Measurements from ENCODE around the gene PRDM16. TPM values are rescaled to one million over a fixed set of nuclear protein-coding genes. Genes with fewer than 3 reads are reported as not detected.

PRDM16 gene
- polyA plus RNA-seq, 2 of the 4 experiments (the other 2 are of a cell fraction): 0.03 to 0.35 TPM

- no peak overlapping the region for H3K4me3 ChIP-seq
- CTCF ChIA-PET: interaction anchor here (1.6 to 2.2 kb wide), 2 partner anchors 11 to 73 kb away, joined by 5 to 7 read pairs; no protein-coding TSS in a partner anchor
- 50% methylated on average over 10 of the region's 20 CpGs for WGBS (ENCODE audit: missing lambda C conversion rate)
- H3K4me1 ChIP-seq: no peaks in the 10 kb centered on the region
- TF ChIP-seq MYC (IDR thresholded peaks at IDR 0.05; ENCODE audit: borderline replicate concordance, low read length) (no peak), CHD4 (IDR thresholded peaks at IDR 0.05; ENCODE audit: borderline replicate concordance) (no peak), CBX8 (IDR thresholded peaks at IDR 0.05) (no peak), EHF (CRISPR knock-in tag; IDR thresholded peaks at IDR 0.05) (no peak), SREBF2 (IDR thresholded peaks at IDR 0.05) (no peak), GATA3 (IDR thresholded peaks at IDR 0.05; ENCODE audit: borderline replicate concordance) (no peak), POLR2A (IDR thresholded peaks at IDR 0.05; ENCODE audit: low read length) (no peak), PHF8 (IDR thresholded peaks at IDR 0.05; ENCODE audit: borderline replicate concordance, low read depth) (no peak)
- FAIRE-seq (no peak), DNase-seq (ENCODE audit: low read depth in 1 of 2, low spot score in 1 of 2) (peak in 1 of 2 experiments; percentile 3), ATAC-seq (peak; percentile 11 to 37; a peak in 3 of 6 replicates)
- H3K4me2 ChIP-seq: no peak overlapping the region
- H3K9me3 ChIP-seq: no peaks in the 10 kb centered on the region
- H3K27ac ChIP-seq: no peak overlapping the region
- POLR2A ChIA-PET: no interaction called here
These were observed 281.7 kb downstream of the PRDM16 start for GRCh38 chr1:3350506-3351261.

DNA sequence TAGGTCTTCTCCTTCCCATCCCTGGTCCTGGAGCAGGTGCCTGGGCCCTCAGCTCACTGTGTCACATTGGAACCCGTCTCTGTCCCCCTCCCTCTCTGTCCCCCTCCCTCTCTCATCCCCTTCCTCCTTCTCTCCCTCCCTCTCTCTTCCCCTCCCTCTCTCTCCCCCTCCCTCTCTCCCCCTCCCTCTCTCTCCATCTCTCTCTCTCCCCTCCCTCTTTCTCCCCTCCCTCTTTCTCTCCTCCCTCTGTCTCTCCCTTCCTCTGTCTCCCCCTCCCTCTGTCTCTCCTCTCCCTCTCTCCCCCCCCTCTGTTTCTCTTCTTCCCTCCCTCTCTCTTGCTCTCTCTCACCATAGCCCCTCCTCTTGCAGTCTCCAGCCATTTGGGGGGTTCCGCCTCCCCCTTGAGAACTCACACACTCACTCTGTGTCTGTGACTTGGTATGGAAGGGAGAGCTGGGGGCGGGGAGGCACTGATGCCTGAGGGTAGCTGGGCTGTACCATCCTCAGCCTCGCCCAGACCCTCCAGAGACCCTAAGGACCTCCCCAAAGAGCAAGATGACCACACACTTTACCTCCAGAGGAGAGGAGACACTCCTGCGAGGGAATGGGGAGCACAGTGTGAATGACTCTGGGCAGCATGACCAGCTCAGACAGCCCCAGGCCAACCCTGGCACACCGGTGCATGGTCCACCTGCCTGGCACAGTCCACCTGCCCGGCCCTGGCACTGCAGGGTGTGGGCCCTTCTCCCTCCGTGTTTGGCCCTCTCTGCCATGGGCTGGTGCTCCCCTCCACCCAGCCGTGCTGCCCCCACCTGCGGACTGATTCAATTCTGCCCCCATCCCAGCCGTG is 282.7 kb downstream of the PRDM16 start:
- 67% methylated on average over 3 of the region's 11 CpGs for WGBS (ENCODE audit: missing lambda C conversion rate)
- TF ChIP-seq HOXB13 (CRISPR knock-in tag; IDR thresholded peaks at IDR 0.05; ENCODE audit: low read depth) (no peak), GATA3 (IDR thresholded peaks at IDR 0.05; ENCODE audit: borderline replicate concordance) (no peak), REST (IDR thresholded peaks at IDR 0.05) (no peak), HEYL (CRISPR knock-in tag; IDR thresholded peaks at IDR 0.05) (no peak), ESRRA (IDR thresholded peaks at IDR 0.05; ENCODE audit: borderline replicate concordance, low read length) (no peak), MYC (IDR thresholded peaks at IDR 0.05; ENCODE audit: borderline replicate concordance, low read length) (no peak), FOSL2 (IDR thresholded peaks at IDR 0.05) (no peak), FOSL2 (CRISPR knock-in tag; IDR thresholded peaks at IDR 0.05) (no peak), HOXB5 (CRISPR knock-in tag; IDR thresholded peaks at IDR 0.05) (no peak), MAX (IDR thresholded peaks at IDR 0.05) (no peak), MAFK (IDR thresholded peaks at IDR 0.05; ENCODE audit: partially characterized antibody) (no peak), ZFP36 (IDR thresholded peaks at IDR 0.05; ENCODE audit: borderline replicate concordance, partially characterized antibody) (no peak), RNF2 (IDR thresholded peaks at IDR 0.05; ENCODE audit: borderline replicate concordance, low read depth) (no peak), NR3C1 (IDR thresholded peaks at IDR 0.05) (no peak), RARB (CRISPR knock-in tag; IDR thresholded peaks at IDR 0.05) (no peak), RCOR1 (IDR thresholded peaks at IDR 0.05; ENCODE audit: low read depth, low read length) (no peak)
- TF ChIP-seq, protein P1, sequence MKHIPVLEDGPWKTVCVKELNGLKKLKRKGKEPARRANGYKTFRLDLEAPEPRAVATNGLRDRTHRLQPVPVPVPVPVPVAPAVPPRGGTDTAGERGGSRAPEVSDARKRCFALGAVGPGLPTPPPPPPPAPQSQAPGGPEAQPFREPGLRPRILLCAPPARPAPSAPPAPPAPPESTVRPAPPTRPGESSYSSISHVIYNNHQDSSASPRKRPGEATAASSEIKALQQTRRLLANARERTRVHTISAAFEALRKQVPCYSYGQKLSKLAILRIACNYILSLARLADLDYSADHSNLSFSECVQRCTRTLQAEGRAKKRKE (CRISPR knock-in tag; IDR thresholded peaks at IDR 0.05; ENCODE audit: low read depth): no peak
- Histone ChIP-seq H3K27ac (no peak overlapping the region), H3K4me2 (no peak overlapping the region), H3K4me3 (no peak overlapping the region), H3K4me1 (no peaks in the 10 kb centered on the region), H3K9me3 (no peaks in the 10 kb centered on the region)
- no peak for DNase-seq (ENCODE audit: low read depth in 1 of 2, low spot score in 1 of 2)
- no peak for ATAC-seq
- ChIA-PET POLR2A (no interaction called here), CTCF (interaction anchor here (0.6 to 2.2 kb wide), 3 partner anchors 11 to 72 kb away, joined by 3 to 5 read pairs (median 4); no protein-coding TSS in a partner anchor)
- FAIRE-seq: no peak

Data from A549 (cell line).